DOHH2 (cell line): ENCODE data around the gene CNBD2.
A peak's percentile ranks its signal among the peaks of the same experiment; 100 is the strongest.
"Not testable (repeated sequence)": the region's sequence is repeated elsewhere in the genome, so short reads cannot be mapped to it uniquely, and the experiment has no call there.

Experiments
- H3F3A ChIP-seq: fragments of 200-600 bp; sonication (generic), shearing (Covaris generic); 2 replicates; pipeline ENCODE4 v1.6.0; 2016; ENCODE audit warnings: antibody characterized with exemption, mild to moderate bottlenecking; ENCODE audit not compliant: control insufficient read depth, insufficient read depth
- H3K27ac ChIP-seq: fragments of 200-600 bp; sonication (generic); 2 replicates; pipeline ENCODE4 v1.5.1; 2014; ENCODE audit warnings: low read depth, mild to moderate bottlenecking, low read length, moderate library complexity
- H3K27me3 ChIP-seq: fragments of 200-600 bp; sonication (generic); 2 replicates; pipeline ENCODE4 v1.6.1; 2014; ENCODE audit warnings: mild to moderate bottlenecking, low read length, mixed read lengths; ENCODE audit not compliant: control insufficient read depth
- H3K36me3 ChIP-seq: fragments of 200-600 bp; sonication (generic); 2 replicates; pipeline ENCODE4 v1.6.1; 2014; ENCODE audit warnings: mild to moderate bottlenecking, low read length, moderate library complexity, mixed read lengths; ENCODE audit not compliant: control insufficient read depth
- H3K4me1 ChIP-seq: fragments of 200-600 bp; sonication (generic); 2 replicates; pipeline ENCODE4 v1.6.1; 2014; ENCODE audit warnings: mild to moderate bottlenecking, low read length, mixed read lengths; ENCODE audit not compliant: control insufficient read depth
- H3K4me2 ChIP-seq: fragments of 200-600 bp; sonication (generic); 2 replicates; pipeline ENCODE4 v1.6.0; 2014; ENCODE audit warnings: mild to moderate bottlenecking, low read length, moderate library complexity
- H3K4me3 ChIP-seq: fragments of 200-600 bp; sonication (generic); 2 replicates; pipeline ENCODE4 v1.5.1; 2014; ENCODE audit warnings: mild to moderate bottlenecking, low read length, mixed read lengths
- H3K79me2 ChIP-seq: fragments of 200-600 bp; sonication (generic); 2 replicates; pipeline ENCODE4 v1.6.1; 2014; ENCODE audit warnings: mild to moderate bottlenecking, low read length, mixed read lengths; ENCODE audit not compliant: control insufficient read depth
- H3K9me2 ChIP-seq: fragments of 200-600 bp; sonication (generic); replicated peaks from 2 replicates; pipeline ENCODE4 v1.6.1; 2014; ENCODE audit warnings: mild to moderate bottlenecking, low read length, mixed read lengths; ENCODE audit not compliant: control insufficient read depth
- H3K9me3 ChIP-seq: fragments of 200-600 bp; sonication (generic); 2 replicates; pipeline ENCODE4 v1.6.1; 2014; ENCODE audit warnings: antibody characterized with exemption, low read length, mixed read lengths; ENCODE audit not compliant: control insufficient read depth, insufficient read depth
- H4K20me1 ChIP-seq: fragments of 200-600 bp; sonication (generic); 2 replicates; pipeline ENCODE4 v1.6.0; 2014; ENCODE audit warnings: low read depth, mild to moderate bottlenecking, antibody characterized with exemption, low read length, moderate library complexity; ENCODE audit not compliant: control insufficient read depth, insufficient read depth
- EZH2phosphoT487 ChIP-seq: fragments of 200-600 bp; sonication (generic); IDR thresholded peaks from 2 replicates; pipeline ENCODE4 v1.6.1; 2017; ENCODE audit warnings: borderline replicate concordance, mild to moderate bottlenecking, antibody characterized with exemption, low read length, moderate library complexity, mixed read lengths
- TF ChIP-seq, protein P1 (sequence below): fragments of 200-600 bp; sonication (generic); IDR thresholded peaks from one replicate; pipeline ENCODE4 v1.5.1; 2014; ENCODE audit warnings: antibody characterized with exemption, mild to moderate bottlenecking, low read depth, low read length; ENCODE audit not compliant: poor library complexity, severe bottlenecking

Gene CNBD2

DNA sequence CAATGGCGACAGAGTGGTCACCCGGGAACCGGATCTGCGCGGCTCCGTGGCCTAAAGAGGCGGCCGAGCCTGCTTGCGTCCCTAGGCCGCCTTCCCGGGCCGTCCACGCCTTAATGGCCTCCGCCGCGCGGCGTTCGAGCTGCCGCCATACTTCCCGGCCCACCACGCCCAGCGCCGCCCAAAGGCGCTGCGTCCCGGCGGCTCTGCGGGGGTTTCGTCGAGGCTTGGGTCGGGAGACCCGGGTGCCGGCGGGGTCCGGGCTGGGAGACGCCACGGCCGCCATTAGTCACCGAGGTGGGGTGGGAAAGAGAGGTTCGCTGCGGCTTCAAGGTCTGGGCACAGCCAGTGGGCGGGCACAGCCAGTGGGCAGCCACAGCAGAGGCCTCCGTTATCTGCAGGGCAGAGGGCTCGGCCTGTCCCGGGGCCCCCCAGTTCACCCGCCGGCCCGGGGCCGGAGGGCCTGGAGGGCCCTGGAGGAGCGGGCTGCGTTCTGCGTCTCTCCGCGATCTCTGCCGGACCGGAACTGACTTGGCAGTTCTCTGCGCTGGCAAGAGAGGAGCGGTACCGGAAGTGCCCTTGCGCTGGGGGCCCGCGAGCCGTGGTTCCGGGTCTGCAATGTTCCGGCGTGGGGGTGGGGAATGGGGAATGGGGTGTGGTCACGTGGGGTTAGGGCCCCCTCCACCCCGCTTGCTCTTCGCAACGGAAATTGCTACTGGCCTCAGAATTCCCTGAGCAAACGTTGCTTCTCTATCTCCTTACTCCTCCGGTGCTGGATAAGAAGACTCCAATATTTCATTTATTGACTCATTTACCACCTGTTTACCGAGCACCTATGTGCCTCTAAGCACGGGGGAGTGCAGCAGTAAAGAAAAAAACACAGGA lies 82.3 kb downstream of the CNBD2 start:
- Histone ChIP-seq H3F3A (no peaks in the 10 kb centered on the region), H3K27me3 (peaks cover 5% of the 10 kb centered on the region), H3K4me3 (peak overlapping the region; percentile 83), H3K9me3 (no peaks in the 10 kb centered on the region), H3K27ac (peak overlapping the region; percentile 63), H3K4me1 (peaks cover 17% of the 10 kb centered on the region), H3K4me2 (peak overlapping the region; percentile 67), H3K9me2 (no peaks in the 10 kb centered on the region), H3K79me2 (peaks cover 55% of the 10 kb centered on the region), H3K36me3 (peaks cover 22% of the 10 kb centered on the region), H4K20me1 (0 out of 2 replicates have a peak, but pooled peaks cover 5% of the 10 kb centered on the region)
- no peak for TF ChIP-seq EZH2phosphoT487
- TF ChIP-seq, protein P1, sequence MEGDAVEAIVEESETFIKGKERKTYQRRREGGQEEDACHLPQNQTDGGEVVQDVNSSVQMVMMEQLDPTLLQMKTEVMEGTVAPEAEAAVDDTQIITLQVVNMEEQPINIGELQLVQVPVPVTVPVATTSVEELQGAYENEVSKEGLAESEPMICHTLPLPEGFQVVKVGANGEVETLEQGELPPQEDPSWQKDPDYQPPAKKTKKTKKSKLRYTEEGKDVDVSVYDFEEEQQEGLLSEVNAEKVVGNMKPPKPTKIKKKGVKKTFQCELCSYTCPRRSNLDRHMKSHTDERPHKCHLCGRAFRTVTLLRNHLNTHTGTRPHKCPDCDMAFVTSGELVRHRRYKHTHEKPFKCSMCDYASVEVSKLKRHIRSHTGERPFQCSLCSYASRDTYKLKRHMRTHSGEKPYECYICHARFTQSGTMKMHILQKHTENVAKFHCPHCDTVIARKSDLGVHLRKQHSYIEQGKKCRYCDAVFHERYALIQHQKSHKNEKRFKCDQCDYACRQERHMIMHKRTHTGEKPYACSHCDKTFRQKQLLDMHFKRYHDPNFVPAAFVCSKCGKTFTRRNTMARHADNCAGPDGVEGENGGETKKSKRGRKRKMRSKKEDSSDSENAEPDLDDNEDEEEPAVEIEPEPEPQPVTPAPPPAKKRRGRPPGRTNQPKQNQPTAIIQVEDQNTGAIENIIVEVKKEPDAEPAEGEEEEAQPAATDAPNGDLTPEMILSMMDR: no peak

DNA sequence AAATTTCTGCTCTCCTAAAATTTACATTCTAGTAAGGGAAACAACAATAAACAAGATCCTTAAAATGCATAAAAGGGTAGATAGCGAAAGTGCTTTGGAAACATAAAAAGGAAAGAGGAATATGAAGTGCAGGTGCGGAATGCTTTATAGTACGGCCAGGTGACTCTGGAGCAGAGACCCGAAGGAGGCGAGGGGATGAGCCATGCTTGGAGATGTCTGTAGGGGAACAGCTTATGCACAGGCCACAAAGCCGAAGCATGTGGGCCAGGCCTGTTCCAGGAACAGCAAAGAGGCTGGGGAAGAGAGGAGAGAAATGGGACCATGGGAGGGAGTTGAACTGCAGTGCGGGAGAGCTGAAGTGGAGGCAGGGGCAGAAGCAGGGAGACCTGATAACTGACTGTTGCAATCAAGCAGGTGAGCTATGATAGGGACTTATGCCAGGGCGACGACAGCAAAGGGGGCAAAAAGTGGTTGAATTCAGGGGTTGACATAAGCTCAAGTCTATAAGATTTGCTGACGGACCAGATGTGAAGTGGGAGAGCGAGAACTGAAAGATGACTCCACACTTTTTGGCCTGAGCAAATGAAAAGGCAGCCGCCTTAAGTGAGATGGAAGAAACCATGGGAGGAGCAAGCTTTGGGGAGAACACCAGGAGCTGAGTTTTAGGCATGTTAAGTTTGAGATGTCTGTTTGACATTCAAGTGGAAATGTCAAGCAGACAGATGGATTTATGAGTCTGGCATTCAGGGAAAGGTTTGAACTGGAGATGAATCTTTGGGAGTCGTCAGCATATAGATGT lies 83.1 kb downstream of the CNBD2 start:
- Histone ChIP-seq H3K79me2 (peaks cover 47% of the 10 kb centered on the region), H3K9me3 (no peaks in the 10 kb centered on the region), H3K4me1 (peaks cover 17% of the 10 kb centered on the region), H3K4me3 (peak overlapping the region; percentile 83), H3K36me3 (peaks cover 17% of the 10 kb centered on the region), H3K4me2 (peak overlapping the region; percentile 67), H3K27me3 (peaks cover 5% of the 10 kb centered on the region), H4K20me1 (0 out of 2 replicates have a peak, but pooled peaks cover 5% of the 10 kb centered on the region), H3K9me2 (no peaks in the 10 kb centered on the region), H3K27ac (peak overlapping the region; percentile 63; the same call in 1 of the 2 replicates), H3F3A (no peaks in the 10 kb centered on the region)
- no peak for TF ChIP-seq EZH2phosphoT487
- TF ChIP-seq, protein P1: no peak

DNA sequence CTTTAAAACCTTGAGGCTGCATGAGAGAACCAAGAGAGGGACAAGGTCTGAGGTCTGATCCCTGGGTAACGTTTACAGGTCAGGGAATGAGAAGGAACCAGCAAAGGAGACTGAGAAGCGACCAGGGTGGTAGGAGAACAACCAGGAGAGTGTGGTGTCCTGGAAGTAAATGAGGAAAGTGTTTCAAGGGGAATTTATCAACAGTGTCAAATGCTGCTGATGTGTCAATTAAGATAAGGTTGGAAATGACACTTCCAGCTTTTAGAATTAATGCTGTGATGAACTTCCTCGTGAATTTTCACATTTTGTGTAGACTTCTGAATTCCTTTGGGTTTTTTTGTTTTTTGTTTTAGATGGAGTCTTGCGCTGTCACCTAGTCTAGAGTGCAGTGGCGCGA lies 83.7 kb downstream of the CNBD2 start:
- H3F3A ChIP-seq: no peaks in the 10 kb centered on the region
- H3K4me1 ChIP-seq: peaks cover 17% of the 10 kb centered on the region
- H3K4me3 ChIP-seq: no peak overlapping the region
- no peaks in the 10 kb centered on the region for H3K9me3 ChIP-seq
- H4K20me1 ChIP-seq: 0 out of 2 replicates have a peak, but pooled peaks cover 5% of the 10 kb centered on the region
- H3K27ac ChIP-seq: no peak overlapping the region
- no peaks in the 10 kb centered on the region for H3K9me2 ChIP-seq
- TF ChIP-seq EZH2phosphoT487: no peak
- TF ChIP-seq, protein P1: no peak
- peaks cover 17% of the 10 kb centered on the region for H3K36me3 ChIP-seq
- H3K79me2 ChIP-seq: peaks cover 43% of the 10 kb centered on the region
- peaks cover 5% of the 10 kb centered on the region for H3K27me3 ChIP-seq
- H3K4me2 ChIP-seq: no peak overlapping the region

DNA sequence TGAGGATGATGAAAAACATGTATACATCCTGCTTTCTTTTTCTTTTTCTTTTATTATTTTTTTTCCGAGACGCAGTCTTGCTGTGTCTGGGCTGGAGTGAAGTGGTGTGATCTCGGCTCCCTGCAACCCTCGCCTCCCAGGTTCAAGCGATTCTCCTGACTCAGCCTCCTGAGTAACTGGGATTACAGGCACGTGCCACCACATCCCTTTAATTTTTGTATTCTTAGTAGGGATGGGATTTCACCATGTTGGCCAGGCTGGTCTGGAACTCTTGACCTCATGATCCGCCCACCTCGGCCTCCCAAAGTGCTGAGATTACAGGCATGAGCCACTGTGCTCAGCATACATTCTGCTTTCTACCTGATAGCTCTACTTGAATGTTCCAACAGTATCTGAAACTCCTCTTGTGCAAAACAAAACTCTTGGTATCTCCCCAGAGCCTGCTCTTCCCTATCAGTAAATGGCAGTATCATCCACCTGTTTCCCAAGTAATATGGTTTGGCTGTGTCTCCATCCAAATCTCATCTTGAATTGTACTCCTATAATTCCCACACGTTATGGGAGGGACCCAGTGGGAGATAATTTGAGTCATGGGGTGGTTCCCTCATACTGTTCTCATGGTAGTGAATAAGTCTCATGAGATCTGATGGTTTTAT lies 85.6 kb downstream of the CNBD2 start:
- peaks cover 24% of the 10 kb centered on the region for H3K79me2 ChIP-seq
- H3K27ac ChIP-seq, H4K20me1 ChIP-seq, H3K4me3 ChIP-seq, H3K9me2 ChIP-seq, H3K9me3 ChIP-seq, H3K4me2 ChIP-seq, H3K27me3 ChIP-seq, H3F3A ChIP-seq, H3K36me3 ChIP-seq: not testable (repeated sequence)
- peaks cover 12% of the 10 kb centered on the region for H3K4me1 ChIP-seq
